Activated B cell treated with CpG ODN at 0.5 μM for 24 hours (primary cell): Measurements from ENCODE around the gene SUPT3H. TPM values are rescaled to one million over a fixed set of nuclear protein-coding genes. Genes with fewer than 3 reads are reported as not detected.

ENCODE experiments used
- ATAC-seq: fragments of 200-7000 bp; cut with Tn5 transposase; one replicate; pipeline ENCODE4 v1.10.0; 2021; ENCODE audit warnings: low read depth, mild to moderate bottlenecking, moderate library complexity
- CTCF ChIA-PET: fragments of 350-600 bp; sonication (Branson Sonifier 250); formaldehyde crosslinking; loops from one replicate; lab custom pipeline; 2021; ENCODE audit warnings: antibody characterized with exemption; lab: Charles Lee
- POLR2A ChIA-PET: fragments of 350-600 bp; sonication (Branson Sonifier 250); formaldehyde crosslinking; loops from one replicate; lab custom pipeline; 2021; ENCODE audit warnings: antibody characterized with exemption; lab: Charles Lee
- DNase-seq: peaks from one replicate; pipeline ENCODE4 v3.0.0; 2022
- H3K27ac Mint-ChIP-seq: one replicate; pipeline ENCODE4 v1.8.0; 2020; ENCODE audit warnings: mixed read lengths
- H3K27me3 Mint-ChIP-seq: one replicate; pipeline ENCODE4 v1.8.0; 2021; ENCODE audit warnings: mixed read lengths
- H3K36me3 Mint-ChIP-seq: one replicate; pipeline ENCODE4 v1.8.0; 2021; ENCODE audit warnings: low read depth, mixed read lengths
- H3K4me1 Mint-ChIP-seq: one replicate; pipeline ENCODE4 v1.8.0; 2021; ENCODE audit warnings: mixed read lengths
- H3K4me3 Mint-ChIP-seq: one replicate; pipeline ENCODE4 v1.8.0; 2020; ENCODE audit warnings: mild to moderate bottlenecking, mixed read lengths
- H3K9me3 Mint-ChIP-seq: one replicate; pipeline ENCODE4 v1.8.0; 2020; ENCODE audit warnings: mixed read lengths
- intact Hi-C: fragments of 100-400 bp; cut with micrococcal nuclease; formaldehyde crosslinking; loops from one replicate; pipeline ENCODE4 v1.15.1; 2024
- total RNA-seq: library from RNA; stranded (reverse); gene quantifications from 2 replicates; pipeline ENCODE4 v1.2.3, GENCODE V29; 2022
- TF ChIP-seq, protein P1 (sequence below): fragments of 200-600 bp; IDR thresholded peaks from one replicate; pipeline ENCODE4 v1.8.0; 2022; ENCODE audit warnings: antibody characterized with exemption, mild to moderate bottlenecking

Gene SUPT3H
- total RNA-seq, 1 donor from 2014 or later = 9.9 TPM

DNA sequence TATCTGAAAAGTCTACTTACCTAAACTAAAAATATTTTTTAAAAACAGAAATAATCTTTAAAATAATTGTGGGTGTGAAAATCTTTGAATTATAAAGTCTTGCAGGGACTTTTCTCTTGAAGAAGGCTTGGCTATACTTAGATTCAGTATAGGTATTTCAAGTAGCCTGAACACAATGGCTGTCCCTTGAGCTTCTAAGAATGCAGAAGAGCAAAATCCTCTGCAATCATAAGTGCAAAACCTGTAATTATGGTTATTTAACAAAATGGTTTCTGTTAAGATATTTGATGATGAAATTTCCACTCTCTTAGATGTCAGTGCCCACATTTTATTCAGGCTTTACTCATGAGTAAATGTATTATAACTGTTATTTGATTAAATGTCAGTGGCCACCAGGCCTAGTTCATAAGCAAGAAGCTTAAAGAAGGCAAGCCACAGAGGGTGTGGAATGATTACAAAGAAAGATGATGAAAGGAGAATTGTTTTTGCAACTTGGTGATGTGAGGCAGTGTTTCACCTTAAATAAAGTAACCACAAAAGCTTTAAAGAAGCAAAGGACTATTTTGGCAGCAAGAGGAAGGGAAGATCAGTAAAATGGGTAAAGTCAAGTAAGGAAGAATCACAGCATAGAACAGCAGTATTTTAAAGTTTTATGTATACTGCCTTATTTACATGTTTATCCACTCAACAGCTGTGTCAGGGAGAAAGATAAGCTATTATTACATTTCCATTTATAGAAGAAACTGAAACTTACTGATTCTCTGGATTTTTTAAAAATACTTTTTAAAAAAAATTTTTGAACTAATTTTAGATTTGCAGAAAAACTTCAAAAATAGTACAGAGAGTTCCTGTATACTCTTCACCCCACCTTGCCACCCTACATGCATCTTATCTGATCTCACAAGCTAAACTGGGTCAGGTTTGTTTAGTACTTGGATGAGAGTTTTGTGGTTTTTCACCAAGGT lies 400.8 kb downstream of the SUPT3H start:
- TF ChIP-seq, protein P1, sequence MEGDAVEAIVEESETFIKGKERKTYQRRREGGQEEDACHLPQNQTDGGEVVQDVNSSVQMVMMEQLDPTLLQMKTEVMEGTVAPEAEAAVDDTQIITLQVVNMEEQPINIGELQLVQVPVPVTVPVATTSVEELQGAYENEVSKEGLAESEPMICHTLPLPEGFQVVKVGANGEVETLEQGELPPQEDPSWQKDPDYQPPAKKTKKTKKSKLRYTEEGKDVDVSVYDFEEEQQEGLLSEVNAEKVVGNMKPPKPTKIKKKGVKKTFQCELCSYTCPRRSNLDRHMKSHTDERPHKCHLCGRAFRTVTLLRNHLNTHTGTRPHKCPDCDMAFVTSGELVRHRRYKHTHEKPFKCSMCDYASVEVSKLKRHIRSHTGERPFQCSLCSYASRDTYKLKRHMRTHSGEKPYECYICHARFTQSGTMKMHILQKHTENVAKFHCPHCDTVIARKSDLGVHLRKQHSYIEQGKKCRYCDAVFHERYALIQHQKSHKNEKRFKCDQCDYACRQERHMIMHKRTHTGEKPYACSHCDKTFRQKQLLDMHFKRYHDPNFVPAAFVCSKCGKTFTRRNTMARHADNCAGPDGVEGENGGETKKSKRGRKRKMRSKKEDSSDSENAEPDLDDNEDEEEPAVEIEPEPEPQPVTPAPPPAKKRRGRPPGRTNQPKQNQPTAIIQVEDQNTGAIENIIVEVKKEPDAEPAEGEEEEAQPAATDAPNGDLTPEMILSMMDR = no peak
- DNase-seq (no peak), ATAC-seq (no peak)
- Mint-ChIP-seq H3K4me1 (peaks cover 3% of the 10 kb centered on the region), H3K27me3 (no peaks in the 10 kb centered on the region), H3K36me3 (peaks cover 3% of the 10 kb centered on the region), H3K27ac (no peak overlapping the region), H3K4me3 (no peak overlapping the region), H3K9me3 (peaks cover 9% of the 10 kb centered on the region)
- intact Hi-C loops = no loop called here
- POLR2A ChIA-PET = no interaction called here
- CTCF ChIA-PET = no interaction called here

DNA sequence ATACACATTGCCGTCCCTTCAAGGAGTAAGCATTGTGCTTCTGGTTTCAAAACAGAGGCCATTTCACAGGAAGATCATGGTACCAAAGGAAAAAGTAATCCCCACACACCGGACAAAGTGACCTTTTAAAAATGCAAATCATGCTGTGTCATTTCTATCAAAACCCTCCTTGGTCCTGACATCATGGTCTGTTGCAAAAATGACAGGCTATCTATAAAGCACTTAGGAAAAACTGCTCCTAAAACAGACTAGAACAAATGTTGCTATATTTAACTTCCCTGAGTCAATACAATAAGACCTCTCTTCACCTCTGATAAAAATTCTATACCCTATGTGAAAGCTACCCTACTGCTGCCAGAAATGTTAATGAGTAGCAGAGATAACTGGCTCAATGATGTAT lies 403.2 kb downstream of the SUPT3H start:
- Mint-ChIP-seq H3K4me3 (no peak overlapping the region), H3K27ac (no peak overlapping the region), H3K36me3 (peaks cover 3% of the 10 kb centered on the region), H3K9me3 (peaks cover 13% of the 10 kb centered on the region), H3K4me1 (peaks cover 3% of the 10 kb centered on the region), H3K27me3 (no peaks in the 10 kb centered on the region)
- no peak for DNase-seq
- no peak for ATAC-seq
- TF ChIP-seq, protein P1 = no peak
- ChIA-PET POLR2A (no interaction called here), CTCF (no interaction called here)
- intact Hi-C loops = no loop called here

DNA sequence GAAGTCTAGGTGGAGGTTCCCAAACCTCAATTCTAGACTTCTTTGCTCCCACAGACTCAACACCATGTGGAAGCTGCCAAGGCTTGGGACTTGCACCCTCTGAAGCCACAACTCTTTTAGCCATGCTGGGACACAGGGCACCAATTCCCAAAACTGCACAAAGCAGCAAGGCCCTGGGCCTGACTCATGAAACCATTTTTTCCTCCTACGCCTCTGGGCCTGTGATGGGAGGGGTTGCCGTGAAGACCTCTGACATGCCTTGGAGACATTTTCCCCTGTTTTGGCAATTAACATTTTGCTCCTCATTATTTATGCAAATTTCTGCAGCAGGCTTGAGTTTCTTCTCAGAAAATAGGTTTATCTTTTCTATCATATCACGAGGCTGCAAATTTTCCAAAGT lies 405.0 kb downstream of the SUPT3H start:
- ChIA-PET CTCF (no interaction called here), POLR2A (no interaction called here)
- H3K4me1 Mint-ChIP-seq = peaks cover 3% of the 10 kb centered on the region
- intact Hi-C loops = no loop called here
- no peak for ATAC-seq
- no peak overlapping the region for H3K4me3 Mint-ChIP-seq
- peaks cover 3% of the 10 kb centered on the region for H3K36me3 Mint-ChIP-seq
- H3K27ac Mint-ChIP-seq = no peak overlapping the region
- TF ChIP-seq, protein P1 = no peak
- H3K27me3 Mint-ChIP-seq = no peaks in the 10 kb centered on the region
- DNase-seq = no peak
- peaks cover 13% of the 10 kb centered on the region for H3K9me3 Mint-ChIP-seq

DNA sequence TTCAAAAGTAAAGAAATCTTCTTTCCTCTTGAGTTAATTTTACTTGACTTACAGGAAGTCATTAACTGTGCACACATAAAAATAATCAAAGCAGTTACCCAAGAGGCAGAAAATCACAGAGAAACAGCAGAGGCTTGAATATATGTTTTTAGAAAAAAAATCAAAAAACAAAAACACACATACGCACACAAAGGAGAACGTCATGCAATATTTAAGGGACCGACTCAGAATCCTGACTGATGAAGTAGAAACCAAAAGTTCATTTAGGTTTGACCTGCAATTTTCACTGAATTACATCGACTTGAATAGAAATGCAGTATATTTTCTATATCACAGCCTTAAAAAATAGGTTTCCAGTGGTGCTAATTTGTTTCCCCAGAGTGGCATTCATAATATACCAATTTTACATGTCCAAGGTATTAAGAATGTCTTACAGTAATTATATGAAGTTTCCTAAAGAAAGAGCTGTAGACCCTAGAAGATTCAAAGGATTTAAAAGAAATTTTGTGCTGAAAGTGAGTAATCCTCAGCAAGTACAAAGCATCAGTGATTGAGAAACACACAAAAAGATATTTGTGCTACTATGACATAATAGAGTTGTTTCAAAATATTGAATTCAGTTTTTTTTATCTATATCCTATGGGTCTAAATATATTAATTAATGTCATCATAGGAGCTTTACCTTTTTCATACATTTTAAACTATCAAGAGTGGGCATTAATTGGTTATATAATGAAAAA lies 408.1 kb downstream of the SUPT3H start:
- H3K27me3 Mint-ChIP-seq = no peaks in the 10 kb centered on the region
- no peak overlapping the region for H3K27ac Mint-ChIP-seq
- ChIA-PET CTCF (no interaction called here), POLR2A (no interaction called here)
- H3K4me3 Mint-ChIP-seq = no peak overlapping the region
- TF ChIP-seq, protein P1 = no peak
- intact Hi-C loops = no loop called here
- H3K9me3 Mint-ChIP-seq = peaks cover 13% of the 10 kb centered on the region
- H3K36me3 Mint-ChIP-seq = peaks cover 3% of the 10 kb centered on the region
- no peak for ATAC-seq
- no peaks in the 10 kb centered on the region for H3K4me1 Mint-ChIP-seq
- DNase-seq = no peak

DNA sequence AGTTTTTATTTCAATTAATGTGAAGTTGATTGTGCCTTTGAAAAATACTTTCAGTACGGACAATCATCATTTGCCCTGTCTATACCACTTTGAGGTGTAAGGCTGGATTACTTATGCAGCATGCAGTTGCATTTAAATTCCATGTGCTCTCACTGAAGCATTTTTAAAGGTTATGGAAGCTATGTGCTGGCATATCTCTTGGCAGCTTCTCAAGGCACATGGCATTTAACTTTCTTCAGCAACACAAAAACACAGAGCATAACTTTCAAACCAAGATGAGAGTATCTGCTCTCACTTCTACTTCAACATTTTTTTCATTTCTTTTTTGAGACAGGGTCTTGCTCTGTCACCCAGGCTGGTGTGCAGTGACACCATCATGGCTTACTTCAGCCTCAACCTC lies 410.3 kb downstream of the SUPT3H start:
- ATAC-seq = no peak
- no peak for DNase-seq
- POLR2A ChIA-PET = no interaction called here
- H3K27ac Mint-ChIP-seq = no peak overlapping the region
- no peaks in the 10 kb centered on the region for H3K4me1 Mint-ChIP-seq
- CTCF ChIA-PET = no interaction called here
- no peaks in the 10 kb centered on the region for H3K27me3 Mint-ChIP-seq
- TF ChIP-seq, protein P1 = no peak
- peaks cover 5% of the 10 kb centered on the region for H3K9me3 Mint-ChIP-seq
- intact Hi-C loops = no loop called here
- H3K36me3 Mint-ChIP-seq = no peaks in the 10 kb centered on the region
- no peak overlapping the region for H3K4me3 Mint-ChIP-seq
